Uterus (tissue), 4 donors: ENCODE results near the gene QPCT. TPM values are rescaled to one million over a fixed set of nuclear protein-coding genes. Genes with fewer than 3 reads are reported as not detected.

ENCODE experiments used
- DNase-seq, 2 donors: peaks; one replicate each; pipeline ENCODE4 v3.0.0-alpha.2; 2019 to 2020
- H3K27ac ChIP-seq, 2 donors: fragments of 200-600 bp; sonication (generic); 1 replicate in 1 of 2; 2 replicates in 1 of 2; pipeline ENCODE4 v1.5.1; 2016 to 2018
- H3K27me3 ChIP-seq, 2 donors: fragments of 200-600 bp; sonication (generic); one replicate each; pipeline ENCODE4 v1.5.1; 2018 to 2019; ENCODE audit warnings: control low read depth in 1 of 2
- H3K36me3 ChIP-seq, 2 donors: fragments of 200-600 bp; sonication (generic); one replicate each; pipeline ENCODE4 v1.5.1; 2019; ENCODE audit warnings: control low read depth in 1 of 2
- H3K4me1 ChIP-seq, 2 donors: fragments of 200-600 bp; sonication (generic); one replicate each; pipeline ENCODE4 v1.5.1; 2018 to 2019; ENCODE audit warnings: control low read depth in 1 of 2
- H3K4me3 ChIP-seq, 2 donors: fragments of 200-600 bp; sonication (generic); 1 replicate in 1 of 2; 2 replicates in 1 of 2; pipeline ENCODE4 v1.5.1; 2018 to 2019; ENCODE audit warnings: mild to moderate bottlenecking in 1 of 2
- H3K9me3 ChIP-seq, 2 donors: fragments of 200-600 bp; sonication (generic); one replicate each; pipeline ENCODE4 v1.5.1; 2019; ENCODE audit warnings: control low read depth in 1 of 2
- CTCF ChIP-seq, 4 experiments: fragments of 200-600 bp in 2 of 4; fragments of 450-650 bp in 2 of 4; sonication (generic) in 2 of 4; IDR thresholded peaks; one replicate each; pipeline ENCODE4 v1.5.1; 2016 to 2019; ENCODE audit warnings: antibody characterized with exemption in 4 of 4, mild to moderate bottlenecking in 2 of 4, moderate library complexity in 1 of 4
- POLR2A ChIP-seq, 2 donors: fragments of 450-650 bp; IDR thresholded peaks; one replicate each; pipeline ENCODE4 v1.6.1; 2016; ENCODE audit warnings: antibody characterized with exemption in 2 of 2, mild to moderate bottlenecking in 1 of 2, moderate library complexity in 1 of 2
- intact Hi-C: fragments of 100-400 bp; cut with DNase I; formaldehyde crosslinking; loops from one replicate; pipeline ENCODE4 v1.15.1; 2023; ENCODE audit warnings: low total_unique reads
- total RNA-seq, 4 donors: library from RNA; depleted of rRNA in 3 of 4; stranded (reverse); fragments of >200 nt in 3 of 4; gene quantifications; one replicate each; pipeline versions ENCODE4 v1.1.0 to v1.2.4, GENCODE V29; 2014 to 2023
- donor health status: DM: yes; HTN: yes; CAD: no.

QPCT gene
- total RNA-seq, 4 donors from 2014 or later: 4.4 to 46.9 (median 8.7) TPM

- intact Hi-C loops: no loop called here
- no peaks in the 10 kb centered on the region for H3K36me3 ChIP-seq
These were observed 12.6 kb downstream of the QPCT start for GRCh38 chr2:37357069-37357468.

GRCh38 chr2:37357530-37357929 is 13.1 kb downstream of the QPCT start:
- no peaks in the 10 kb centered on the region for H3K9me3 ChIP-seq
- H3K4me3 ChIP-seq: no peak overlapping the region
- no peaks in the 10 kb centered on the region for H3K4me1 ChIP-seq
- intact Hi-C loops: no loop called here
- H3K27me3 ChIP-seq: no peaks in the 10 kb centered on the region
- DNase-seq: no peak
- H3K36me3 ChIP-seq: no peaks in the 10 kb centered on the region
- TF ChIP-seq POLR2A (IDR thresholded peaks at IDR 0.05) (no peak), CTCF (IDR thresholded peaks at IDR 0.05) (no peak)
- no peak overlapping the region for H3K27ac ChIP-seq

More at GRCh38 chr2:37357069-37357468, 12.6 kb downstream of the QPCT start:
- TF ChIP-seq CTCF (IDR thresholded peaks at IDR 0.05) (no peak), POLR2A (IDR thresholded peaks at IDR 0.05) (no peak)
- H3K4me1 ChIP-seq: no peaks in the 10 kb centered on the region
- no peak overlapping the region for H3K27ac ChIP-seq
- H3K27me3 ChIP-seq: no peaks in the 10 kb centered on the region
- no peaks in the 10 kb centered on the region for H3K9me3 ChIP-seq
- no peak overlapping the region for H3K4me3 ChIP-seq
- no peak for DNase-seq

GRCh38 chr2:37358466-37358865 is 14.0 kb downstream of the QPCT start:
- DNase-seq: no peak
- intact Hi-C loops: no loop called here
- TF ChIP-seq CTCF (IDR thresholded peaks at IDR 0.05): no peak
- no peak for TF ChIP-seq POLR2A (IDR thresholded peaks at IDR 0.05)

GRCh38 chr2:37361216-37361815 is 16.9 kb downstream of the QPCT start:
- Histone ChIP-seq H3K4me1 (no peaks in the 10 kb centered on the region), H3K27ac (no peak overlapping the region), H3K9me3 (no peaks in the 10 kb centered on the region), H3K36me3 (no peaks in the 10 kb centered on the region), H3K27me3 (no peaks in the 10 kb centered on the region), H3K4me3 (no peak overlapping the region)
- intact Hi-C loops: no loop called here
- TF ChIP-seq CTCF (IDR thresholded peaks at IDR 0.05) (no peak), POLR2A (IDR thresholded peaks at IDR 0.05) (no peak)
- DNase-seq: no peak

More at GRCh38 chr2:37358466-37358865, 14.0 kb downstream of the QPCT start:
- Histone ChIP-seq H3K27ac (no peak overlapping the region), H3K9me3 (no peaks in the 10 kb centered on the region), H3K4me1 (no peaks in the 10 kb centered on the region), H3K4me3 (no peak overlapping the region), H3K27me3 (no peaks in the 10 kb centered on the region), H3K36me3 (no peaks in the 10 kb centered on the region)

- TF ChIP-seq POLR2A (IDR thresholded peaks at IDR 0.05): no peak
- no peak for TF ChIP-seq CTCF (IDR thresholded peaks at IDR 0.05)
- no peaks in the 10 kb centered on the region for H3K9me3 ChIP-seq
- H3K27me3 ChIP-seq: no peaks in the 10 kb centered on the region
- no peak overlapping the region for H3K27ac ChIP-seq
- H3K4me1 ChIP-seq: no peaks in the 10 kb centered on the region
- no peak for DNase-seq
- intact Hi-C loops: no loop called here
- H3K36me3 ChIP-seq: no peaks in the 10 kb centered on the region
- H3K4me3 ChIP-seq: no peak overlapping the region
These were observed 17.7 kb downstream of the QPCT start for GRCh38 chr2:37361994-37362698.
